Measurements from ENCODE around the gene SLC16A10.

DNA sequence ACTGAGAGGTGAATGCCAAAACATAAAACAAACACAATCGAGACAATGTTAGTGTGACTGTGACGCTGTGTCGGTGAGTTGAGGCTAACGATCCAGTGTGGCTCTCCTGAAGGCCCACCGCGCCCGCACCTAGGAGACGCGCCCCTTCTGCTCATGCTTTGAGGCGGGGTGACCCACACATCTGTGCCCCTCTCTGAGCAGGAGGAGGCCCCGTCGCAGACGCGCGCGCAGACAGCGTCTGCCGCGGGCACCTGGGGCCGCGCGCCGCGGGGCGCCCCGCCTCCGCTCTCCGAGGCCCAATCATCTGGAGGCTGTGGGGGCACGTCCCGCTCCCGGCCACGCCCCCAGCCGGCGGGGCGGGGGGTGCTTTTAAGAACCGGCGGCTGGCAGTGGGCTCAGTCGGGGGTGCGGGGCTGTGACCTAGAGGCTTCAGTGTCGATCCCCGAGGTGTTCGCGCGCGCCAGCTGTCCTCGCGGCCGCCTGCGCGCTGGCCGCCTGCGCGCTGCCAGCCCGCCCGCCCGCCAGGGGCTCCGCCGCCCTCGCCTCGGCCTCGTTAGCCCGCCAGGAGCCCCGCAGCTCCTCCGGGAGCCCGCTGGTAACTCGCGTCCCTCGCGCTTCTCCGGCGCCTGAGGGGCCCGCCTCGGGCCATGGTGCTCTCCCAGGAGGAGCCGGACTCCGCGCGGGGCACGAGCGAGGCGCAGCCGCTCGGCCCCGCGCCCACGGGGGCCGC lies at the start of gene SLC16A10:
- TF ChIP-seq, protein P1, sequence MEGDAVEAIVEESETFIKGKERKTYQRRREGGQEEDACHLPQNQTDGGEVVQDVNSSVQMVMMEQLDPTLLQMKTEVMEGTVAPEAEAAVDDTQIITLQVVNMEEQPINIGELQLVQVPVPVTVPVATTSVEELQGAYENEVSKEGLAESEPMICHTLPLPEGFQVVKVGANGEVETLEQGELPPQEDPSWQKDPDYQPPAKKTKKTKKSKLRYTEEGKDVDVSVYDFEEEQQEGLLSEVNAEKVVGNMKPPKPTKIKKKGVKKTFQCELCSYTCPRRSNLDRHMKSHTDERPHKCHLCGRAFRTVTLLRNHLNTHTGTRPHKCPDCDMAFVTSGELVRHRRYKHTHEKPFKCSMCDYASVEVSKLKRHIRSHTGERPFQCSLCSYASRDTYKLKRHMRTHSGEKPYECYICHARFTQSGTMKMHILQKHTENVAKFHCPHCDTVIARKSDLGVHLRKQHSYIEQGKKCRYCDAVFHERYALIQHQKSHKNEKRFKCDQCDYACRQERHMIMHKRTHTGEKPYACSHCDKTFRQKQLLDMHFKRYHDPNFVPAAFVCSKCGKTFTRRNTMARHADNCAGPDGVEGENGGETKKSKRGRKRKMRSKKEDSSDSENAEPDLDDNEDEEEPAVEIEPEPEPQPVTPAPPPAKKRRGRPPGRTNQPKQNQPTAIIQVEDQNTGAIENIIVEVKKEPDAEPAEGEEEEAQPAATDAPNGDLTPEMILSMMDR (IDR thresholded peaks at IDR 0.05; ENCODE audit: low read length), result no peak
- TF ChIP-seq EZH2 (IDR thresholded peaks at IDR 0.05; ENCODE audit: borderline replicate concordance, low read length), result no peak
